Ascending aorta (tissue), 2 donors: ENCODE results near the gene GSTP1. TPM values are rescaled to one million over a fixed set of nuclear protein-coding genes. Genes with fewer than 3 reads are reported as not detected.

Experiments
- DNase-seq, 2 donors: peaks; one replicate each; pipeline ENCODE4 v3.0.0-alpha.2; 2019; ENCODE audit warnings: low spot score in 2 of 2
- H3K27ac ChIP-seq, 2 donors: fragments of 200-600 bp; sonication (generic); one replicate each; pipeline ENCODE4 v1.5.1; 2016 to 2017; ENCODE audit warnings: mild to moderate bottlenecking in 1 of 2
- H3K27me3 ChIP-seq: fragments of 200-600 bp; sonication (generic); one replicate; pipeline ENCODE4 v1.5.1; 2017
- H3K36me3 ChIP-seq, 2 donors: fragments of 200-600 bp; sonication (generic); one replicate each; pipeline ENCODE4 v1.5.1; 2016
- H3K4me1 ChIP-seq, 2 donors: fragments of 200-600 bp; sonication (generic); one replicate each; pipeline ENCODE4 v1.5.1; 2016 to 2017; ENCODE audit warnings: mild to moderate bottlenecking in 1 of 2
- H3K4me3 ChIP-seq, 2 donors: fragments of 200-600 bp; sonication (generic); one replicate each; pipeline ENCODE4 v1.5.1; 2016 to 2017; ENCODE audit warnings: mild to moderate bottlenecking in 1 of 2
- H3K9me3 ChIP-seq, 2 donors: fragments of 200-600 bp; sonication (generic); one replicate each; pipeline ENCODE4 v1.5.1; 2016
- CTCF ChIP-seq, 3 experiments: fragments of 200-600 bp in 2 of 3; fragments of 450-650 bp in 1 of 3; sonication (generic) in 2 of 3; IDR thresholded peaks; one replicate each; pipeline ENCODE4 v1.5.1; 2016 to 2019; ENCODE audit warnings: antibody characterized with exemption in 3 of 3, mild to moderate bottlenecking in 1 of 3, moderate library complexity in 1 of 3
- intact Hi-C: fragments of 100-400 bp; cut with DNase I; formaldehyde crosslinking; loops from one replicate; pipeline ENCODE4 v1.15.1; 2023
- total RNA-seq: library from RNA; depleted of rRNA; stranded (reverse); fragments of >200 nt; gene quantifications from one replicate; pipeline ENCODE4 v1.1.0, GENCODE V29; 2016

GSTP1 gene
- total RNA-seq, 1 donor from 2014 or later, result 1,335 TPM

GRCh38 chr11:67572305-67572704, 11.3 kb upstream of the GSTP1 start:
- no peak for DNase-seq
- Histone ChIP-seq H3K36me3 (no peaks in the 10 kb centered on the region), H3K4me3 (no peak overlapping the region), H3K27ac (no peak overlapping the region), H3K4me1 (no peaks in the 10 kb centered on the region), H3K9me3 (no peaks in the 10 kb centered on the region), H3K27me3 (no peaks in the 10 kb centered on the region)
- TF ChIP-seq CTCF (IDR thresholded peaks at IDR 0.05), result no peak
- intact Hi-C loops, result loop anchor here (1.0 kb wide), 1 partner anchor 34 kb away; the partner anchor contains the start of gene NDUFV1

GRCh38 chr11:67572747-67573419, 10.7 kb upstream of the GSTP1 start:
- no peaks in the 10 kb centered on the region for H3K4me1 ChIP-seq
- no peaks in the 10 kb centered on the region for H3K36me3 ChIP-seq
- intact Hi-C loops, result loop anchor here (1.0 kb wide), 2 partner anchors 10 to 33 kb away; partner anchors contain the start of genes GSTP1 and NDUFV1
- H3K4me3 ChIP-seq, result no peak overlapping the region
- H3K27ac ChIP-seq, result no peak overlapping the region
- DNase-seq, result no peak
- TF ChIP-seq CTCF (IDR thresholded peaks at IDR 0.05), result peak; percentile 61 to 84 (median 79)
- H3K9me3 ChIP-seq, result no peaks in the 10 kb centered on the region
- H3K27me3 ChIP-seq, result no peaks in the 10 kb centered on the region

- Histone ChIP-seq H3K4me3 (no peak overlapping the region), H3K27me3 (no peaks in the 10 kb centered on the region), H3K27ac (no peak overlapping the region), H3K36me3 (no peaks in the 10 kb centered on the region), H3K9me3 (no peaks in the 10 kb centered on the region), H3K4me1 (no peaks in the 10 kb centered on the region)
- intact Hi-C loops, result no loop called here
- no peak for DNase-seq
- no peak for TF ChIP-seq CTCF (IDR thresholded peaks at IDR 0.05)
These were observed 8.7 kb upstream of the GSTP1 start for GRCh38 chr11:67574938-67575337.

- Histone ChIP-seq H3K4me1 (no peaks in the 10 kb centered on the region), H3K27ac (no peak overlapping the region), H3K9me3 (no peaks in the 10 kb centered on the region), H3K4me3 (no peak overlapping the region), H3K36me3 (no peaks in the 10 kb centered on the region), H3K27me3 (no peaks in the 10 kb centered on the region)
- intact Hi-C loops, result no loop called here
- TF ChIP-seq CTCF (IDR thresholded peaks at IDR 0.05), result no peak
- DNase-seq, result no peak
These were observed 6.7 kb upstream of the GSTP1 start for GRCh38 chr11:67576735-67577475.

- H3K27me3 ChIP-seq, result no peaks in the 10 kb centered on the region
- no peaks in the 10 kb centered on the region for H3K36me3 ChIP-seq
- no peaks in the 10 kb centered on the region for H3K9me3 ChIP-seq
- DNase-seq, result no peak
- H3K4me1 ChIP-seq, result peaks cover 0 to 5% of the 10 kb centered on the region in 2 donors
- TF ChIP-seq CTCF (IDR thresholded peaks at IDR 0.05), result no peak
- intact Hi-C loops, result no loop called here
- no peak overlapping the region for H3K4me3 ChIP-seq
- H3K27ac ChIP-seq, result no peak overlapping the region
These were observed 5.7 kb upstream of the GSTP1 start for GRCh38 chr11:67577951-67578350.
